ENCODE results near the gene CREM.

Gene CREM

DNA sequence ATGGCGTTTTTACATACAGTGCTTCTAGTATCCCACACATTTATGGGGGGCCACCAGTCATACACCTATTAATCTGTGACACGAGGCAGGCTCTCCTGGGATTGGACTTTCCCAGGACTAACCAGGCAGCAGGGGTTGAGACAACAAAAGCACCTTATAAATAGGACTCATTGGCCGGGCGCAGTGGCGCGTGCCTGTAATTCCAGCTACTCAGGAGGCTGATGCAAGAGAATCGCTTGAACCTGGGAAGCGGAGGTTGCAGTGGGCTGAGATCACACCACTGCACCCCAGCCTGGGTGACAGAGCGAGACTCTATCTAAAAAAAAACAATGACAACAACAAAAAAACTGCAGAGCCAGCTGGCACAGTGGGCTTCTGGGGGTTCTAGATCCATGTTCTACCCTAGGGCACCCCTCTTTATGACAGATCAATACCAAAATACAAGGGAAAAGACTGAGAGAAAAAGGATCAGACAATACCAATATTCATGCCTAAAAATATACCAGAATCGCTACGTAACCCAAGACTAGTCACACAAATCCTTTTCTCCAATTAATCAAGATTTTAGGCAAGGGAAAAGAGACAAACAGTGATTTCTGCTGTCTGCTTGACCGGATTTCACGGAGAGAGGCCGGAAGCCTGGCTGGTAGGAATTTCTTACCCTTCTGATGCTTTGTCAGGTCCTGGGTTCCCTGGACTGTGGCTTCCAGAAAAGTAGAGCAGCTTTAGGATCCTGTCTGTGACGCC, 111.3 kb downstream of the CREM start:
- no peak overlapping the region for H3K9ac ChIP-seq (ENCODE audit: low read depth, low read length)
- no peaks in the 10 kb centered on the region for H3K9me3 ChIP-seq (ENCODE audit: control insufficient read depth, insufficient read depth, low read length)
- H3K36me3 ChIP-seq (ENCODE audit: control insufficient read depth, insufficient read depth, low read length), result no peaks in the 10 kb centered on the region
- no peak overlapping the region for H3K4me3 ChIP-seq (ENCODE audit: low read depth, low read length)
- no peak overlapping the region for H3K27ac ChIP-seq (ENCODE audit: low read depth, low read length)
- no peaks in the 10 kb centered on the region for H3K27me3 ChIP-seq (ENCODE audit: control insufficient read depth, insufficient read depth, low read length)
- H3K4me1 ChIP-seq (ENCODE audit: control insufficient read depth, insufficient read depth, low read length), result no peaks in the 10 kb centered on the region

DNA sequence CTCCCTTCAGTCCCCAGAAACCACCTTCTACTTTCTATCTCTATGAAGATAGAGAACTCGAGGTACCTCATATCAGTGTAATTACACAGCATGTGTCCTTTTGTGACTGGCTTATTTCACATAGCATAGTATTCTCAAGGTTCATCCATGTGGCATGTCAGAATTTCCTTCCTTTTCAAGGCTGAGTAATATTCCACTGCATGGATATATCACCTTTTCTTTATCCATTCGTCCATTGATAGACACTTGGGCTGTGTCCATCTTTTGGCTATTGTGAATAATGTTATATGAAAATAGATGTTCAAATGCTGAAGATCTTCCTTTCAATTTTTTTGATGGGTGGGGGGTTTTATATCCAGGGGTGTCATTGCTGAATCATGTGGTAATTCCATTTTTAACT, 117.9 kb downstream of the CREM start:
- H3K4me3 ChIP-seq (ENCODE audit: low read depth, low read length), result no peak overlapping the region
- H3K36me3 ChIP-seq (ENCODE audit: control insufficient read depth, insufficient read depth, low read length), result no peaks in the 10 kb centered on the region
- no peaks in the 10 kb centered on the region for H3K9me3 ChIP-seq (ENCODE audit: control insufficient read depth, insufficient read depth, low read length)

DNA sequence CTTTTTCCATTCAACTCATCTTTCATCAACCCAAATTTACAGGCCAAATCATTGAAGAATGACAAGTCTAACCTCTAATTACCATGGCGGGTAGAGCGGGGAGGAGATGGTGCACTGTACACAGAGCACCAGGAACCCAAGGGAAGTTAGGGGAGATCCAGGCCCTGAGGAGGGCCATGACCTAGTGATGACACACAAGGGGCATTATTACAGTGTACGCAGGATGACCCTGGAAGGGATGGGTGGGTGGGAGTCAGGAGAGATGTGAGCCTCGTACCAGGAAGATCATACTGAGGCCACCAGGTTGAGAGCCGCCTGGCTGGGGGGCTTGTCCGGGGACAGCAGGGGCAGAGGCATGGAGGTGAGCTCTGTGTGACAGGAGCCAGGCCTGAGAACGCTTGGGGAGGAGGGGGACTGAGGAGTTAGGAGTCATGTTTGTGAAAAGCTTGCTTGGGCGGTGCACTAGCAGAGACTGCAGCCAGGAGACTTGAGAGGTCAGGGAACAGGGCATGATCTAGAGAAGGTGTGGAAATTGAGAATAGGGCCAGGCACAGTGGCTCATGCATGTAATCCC, 120.2 kb downstream of the CREM start:
- no peak overlapping the region for H3K9ac ChIP-seq (ENCODE audit: low read depth, low read length)
- H3K27me3 ChIP-seq (ENCODE audit: control insufficient read depth, insufficient read depth, low read length), result no peaks in the 10 kb centered on the region
- H3K27ac ChIP-seq (ENCODE audit: low read depth, low read length), result no peak overlapping the region
- H3K4me1 ChIP-seq (ENCODE audit: control insufficient read depth, insufficient read depth, low read length), result no peaks in the 10 kb centered on the region
- no peaks in the 10 kb centered on the region for H3K36me3 ChIP-seq (ENCODE audit: control insufficient read depth, insufficient read depth, low read length)
- H3K4me3 ChIP-seq (ENCODE audit: low read depth, low read length), result no peak overlapping the region
- H3K9me3 ChIP-seq (ENCODE audit: control insufficient read depth, insufficient read depth, low read length), result no peaks in the 10 kb centered on the region

More for the DNA sequence above, 117.9 kb downstream of the CREM start:
- no peaks in the 10 kb centered on the region for H3K27me3 ChIP-seq (ENCODE audit: control insufficient read depth, insufficient read depth, low read length)
- no peak overlapping the region for H3K9ac ChIP-seq (ENCODE audit: low read depth, low read length)
- H3K4me1 ChIP-seq (ENCODE audit: control insufficient read depth, insufficient read depth, low read length), result no peaks in the 10 kb centered on the region
- H3K27ac ChIP-seq (ENCODE audit: low read depth, low read length), result no peak overlapping the region

GRCh38 chr10:35251373-35252100, 124.9 kb downstream of the CREM start:
- no peak overlapping the region for H3K27ac ChIP-seq (ENCODE audit: low read depth, low read length)
- H3K9me3 ChIP-seq (ENCODE audit: control insufficient read depth, insufficient read depth, low read length), result no peaks in the 10 kb centered on the region
- no peaks in the 10 kb centered on the region for H3K36me3 ChIP-seq (ENCODE audit: control insufficient read depth, insufficient read depth, low read length)
- H3K27me3 ChIP-seq (ENCODE audit: control insufficient read depth, insufficient read depth, low read length), result no peaks in the 10 kb centered on the region
- no peak overlapping the region for H3K4me3 ChIP-seq (ENCODE audit: low read depth, low read length)
- H3K4me1 ChIP-seq (ENCODE audit: control insufficient read depth, insufficient read depth, low read length), result no peaks in the 10 kb centered on the region
- H3K9ac ChIP-seq (ENCODE audit: low read depth, low read length), result no peak overlapping the region

- H3K4me3 ChIP-seq (ENCODE audit: low read depth, low read length), result no peak overlapping the region
- H3K27me3 ChIP-seq (ENCODE audit: control insufficient read depth, insufficient read depth, low read length), result no peaks in the 10 kb centered on the region
- no peak overlapping the region for H3K9ac ChIP-seq (ENCODE audit: low read depth, low read length)
- H3K4me1 ChIP-seq (ENCODE audit: control insufficient read depth, insufficient read depth, low read length), result no peaks in the 10 kb centered on the region
- H3K36me3 ChIP-seq (ENCODE audit: control insufficient read depth, insufficient read depth, low read length), result no peaks in the 10 kb centered on the region
- no peak overlapping the region for H3K27ac ChIP-seq (ENCODE audit: low read depth, low read length)
- no peaks in the 10 kb centered on the region for H3K9me3 ChIP-seq (ENCODE audit: control insufficient read depth, insufficient read depth, low read length)
Measured at GRCh38 chr10:35257057-35257983, 130.7 kb downstream of the CREM start.

DNA sequence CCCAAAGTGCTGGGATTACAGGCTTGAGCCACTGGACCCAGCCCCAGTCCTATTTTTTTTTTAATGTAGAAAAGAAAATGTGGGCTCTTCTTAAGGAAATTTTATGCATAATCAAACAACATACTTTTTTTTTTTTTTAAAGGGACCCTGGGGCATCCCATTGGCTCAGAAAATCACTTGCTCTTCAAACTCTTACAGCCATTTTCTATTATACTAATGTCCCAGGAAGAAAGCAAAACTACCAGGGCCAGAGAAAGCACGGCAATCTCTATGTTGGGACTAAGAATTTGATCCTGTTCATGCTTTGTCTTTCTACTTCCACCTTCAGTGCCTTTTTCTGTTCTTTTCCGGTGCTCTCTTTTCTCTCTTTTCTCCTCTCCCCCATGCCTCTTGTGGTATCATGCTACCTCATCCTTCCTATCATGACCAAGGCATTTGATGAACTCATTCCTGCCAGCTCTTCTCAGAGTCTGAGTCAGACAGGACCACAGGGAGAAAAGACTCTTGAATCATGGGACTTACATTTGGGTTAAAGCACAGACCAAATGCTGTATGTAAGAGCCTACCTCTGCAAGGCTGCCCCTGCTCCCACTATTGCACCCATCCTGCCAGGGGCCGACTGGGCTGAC, 133.2 kb downstream of the CREM start:
- H3K9me3 ChIP-seq (ENCODE audit: control insufficient read depth, insufficient read depth, low read length), result no peaks in the 10 kb centered on the region
- H3K27me3 ChIP-seq (ENCODE audit: control insufficient read depth, insufficient read depth, low read length), result no peaks in the 10 kb centered on the region
- no peaks in the 10 kb centered on the region for H3K4me1 ChIP-seq (ENCODE audit: control insufficient read depth, insufficient read depth, low read length)
- no peak overlapping the region for H3K9ac ChIP-seq (ENCODE audit: low read depth, low read length)
- H3K36me3 ChIP-seq (ENCODE audit: control insufficient read depth, insufficient read depth, low read length), result no peaks in the 10 kb centered on the region
- H3K4me3 ChIP-seq (ENCODE audit: low read depth, low read length), result no peak overlapping the region
- no peak overlapping the region for H3K27ac ChIP-seq (ENCODE audit: low read depth, low read length)

GRCh38 chr10:35262436-35262835, 135.8 kb downstream of the CREM start:
- no peak overlapping the region for H3K4me3 ChIP-seq (ENCODE audit: low read depth, low read length)
- no peak overlapping the region for H3K9ac ChIP-seq (ENCODE audit: low read depth, low read length)
- no peaks in the 10 kb centered on the region for H3K9me3 ChIP-seq (ENCODE audit: control insufficient read depth, insufficient read depth, low read length)
- no peak overlapping the region for H3K27ac ChIP-seq (ENCODE audit: low read depth, low read length)
- no peaks in the 10 kb centered on the region for H3K27me3 ChIP-seq (ENCODE audit: control insufficient read depth, insufficient read depth, low read length)
- H3K36me3 ChIP-seq (ENCODE audit: control insufficient read depth, insufficient read depth, low read length), result no peaks in the 10 kb centered on the region
- H3K4me1 ChIP-seq (ENCODE audit: control insufficient read depth, insufficient read depth, low read length), result no peaks in the 10 kb centered on the region
